ENCODE measurements around the gene ENOX1.

Gene ENOX1

GRCh38 chr13:43379738-43380137, 407.0 kb downstream of the ENOX1 start:
- no peak for TF ChIP-seq CTCF (IDR thresholded peaks at IDR 0.05; ENCODE audit: control insufficient read depth, extremely low read depth, insufficient read depth)
- DNase-seq (ENCODE audit: low read depth): no peak
- no peak overlapping the region for H3K4me3 ChIP-seq (ENCODE audit: low read depth, low read length)

GRCh38 chr13:43377973-43378372, 408.8 kb downstream of the ENOX1 start:
- DNase-seq (ENCODE audit: low read depth): no peak
- no peak for TF ChIP-seq CTCF (IDR thresholded peaks at IDR 0.05; ENCODE audit: control insufficient read depth, extremely low read depth, insufficient read depth)

GRCh38 chr13:43377149-43377548, 409.6 kb downstream of the ENOX1 start:
- TF ChIP-seq CTCF (IDR thresholded peaks at IDR 0.05; ENCODE audit: control insufficient read depth, extremely low read depth, insufficient read depth): no peak
- no peak for DNase-seq (ENCODE audit: low read depth)
- no peak overlapping the region for H3K4me3 ChIP-seq (ENCODE audit: low read depth, low read length)

More at GRCh38 chr13:43377973-43378372, 408.8 kb downstream of the ENOX1 start:
- H3K4me3 ChIP-seq (ENCODE audit: low read depth, low read length): no peak overlapping the region

DNA sequence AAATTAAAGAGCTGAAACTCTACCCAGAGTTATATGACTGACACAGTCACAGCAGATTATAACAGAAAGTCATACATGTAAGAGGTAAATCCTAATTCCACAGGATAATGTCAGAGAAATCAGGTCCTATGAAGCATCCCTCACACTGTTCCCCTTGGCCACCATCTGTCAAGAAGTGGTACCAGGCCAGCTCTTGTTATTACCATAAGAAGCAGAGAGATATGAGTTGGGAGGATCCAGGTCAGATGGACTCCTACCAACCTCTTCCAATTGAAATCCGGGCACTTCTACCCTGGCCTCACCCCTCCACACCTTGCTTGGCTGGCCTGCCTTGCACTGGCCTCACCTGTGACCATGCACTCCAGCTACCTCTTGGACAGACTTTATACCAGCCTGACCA, 410.2 kb downstream of the ENOX1 start:
- DNase-seq (ENCODE audit: low read depth): no peak
- no peak for TF ChIP-seq CTCF (IDR thresholded peaks at IDR 0.05; ENCODE audit: control insufficient read depth, extremely low read depth, insufficient read depth)
- no peak overlapping the region for H3K4me3 ChIP-seq (ENCODE audit: low read depth, low read length)

- no peak for DNase-seq (ENCODE audit: low read depth)
- no peak for TF ChIP-seq CTCF (IDR thresholded peaks at IDR 0.05; ENCODE audit: control insufficient read depth, extremely low read depth, insufficient read depth)
- H3K4me3 ChIP-seq (ENCODE audit: low read depth, low read length): no peak overlapping the region
Measured at GRCh38 chr13:43375797-43376465, 410.8 kb downstream of the ENOX1 start.

GRCh38 chr13:43374621-43375020, 412.2 kb downstream of the ENOX1 start:
- no peak for DNase-seq (ENCODE audit: low read depth)
- TF ChIP-seq CTCF (IDR thresholded peaks at IDR 0.05; ENCODE audit: control insufficient read depth, extremely low read depth, insufficient read depth): no peak

DNA sequence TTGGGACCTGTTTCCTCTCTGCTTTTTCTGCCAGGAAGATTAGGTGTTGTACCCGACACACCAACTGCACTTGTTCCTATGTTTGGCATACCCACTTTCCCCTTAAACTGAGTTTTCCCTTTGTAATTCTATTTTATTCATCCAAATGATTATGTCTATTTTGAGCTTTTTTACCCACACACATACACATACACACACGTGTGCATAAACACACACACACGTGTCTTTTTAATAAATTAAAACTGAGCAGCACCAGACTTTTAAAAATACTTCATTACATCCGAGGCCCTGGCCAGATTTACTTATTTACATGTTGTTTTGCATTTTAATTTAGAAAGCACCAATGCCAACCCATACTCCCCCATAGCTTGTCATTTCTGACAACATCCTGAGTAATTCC, 413.4 kb downstream of the ENOX1 start:
- TF ChIP-seq CTCF (IDR thresholded peaks at IDR 0.05; ENCODE audit: control insufficient read depth, extremely low read depth, insufficient read depth): no peak
- H3K4me3 ChIP-seq (ENCODE audit: low read depth, low read length): no peak overlapping the region
- no peak for DNase-seq (ENCODE audit: low read depth)

More at GRCh38 chr13:43374621-43375020, 412.2 kb downstream of the ENOX1 start:
- no peak overlapping the region for H3K4me3 ChIP-seq (ENCODE audit: low read depth, low read length)
